Smooth muscle cell (in vitro differentiated cells): ENCODE data around the gene STMP1. TPM values are rescaled to one million over a fixed set of nuclear protein-coding genes. Genes with fewer than 3 reads are reported as not detected.
A peak's percentile ranks its signal among the peaks of the same experiment; 100 is the strongest.

Experiments
- DNase-seq: peaks from one replicate; lab custom pipeline; 2025; ENCODE audit not compliant: unreplicated experiment; lab: John Stamatoyannopoulos, UW
- H2AFZ ChIP-seq: fragments of 200-600 bp; sonication (generic); 2 replicates; pipeline ENCODE4 v1.6.0; 2016; ENCODE audit warnings: antibody characterized with exemption, low read depth, mild to moderate bottlenecking
- H3F3A ChIP-seq: fragments of 200-600 bp; sonication (generic); 2 replicates; pipeline ENCODE4 v1.6.0; 2017; ENCODE audit warnings: antibody characterized with exemption, low read depth
- H3K27ac ChIP-seq: fragments of 200-600 bp; sonication (generic); 2 replicates; pipeline ENCODE4 v1.5.1; 2016; ENCODE audit warnings: low read depth, mild to moderate bottlenecking
- H3K27me3 ChIP-seq: fragments of 200-600 bp; sonication (generic); 2 replicates; pipeline ENCODE4 v1.6.1; 2016; ENCODE audit warnings: low read depth, mild to moderate bottlenecking
- H3K36me3 ChIP-seq: fragments of 200-600 bp; sonication (generic); 2 replicates; pipeline ENCODE4 v1.5.1; 2016; ENCODE audit warnings: low read depth
- H3K4me1 ChIP-seq: fragments of 200-600 bp; sonication (generic); 2 replicates; pipeline ENCODE4 v1.5.1; 2016; ENCODE audit warnings: low read depth
- H3K4me2 ChIP-seq: fragments of 200-600 bp; sonication (generic); 2 replicates; pipeline ENCODE4 v1.6.0; 2016; ENCODE audit warnings: mild to moderate bottlenecking
- H3K4me3 ChIP-seq: fragments of 200-600 bp; sonication (generic); 2 replicates; pipeline ENCODE4 v1.5.1; 2016; ENCODE audit warnings: mild to moderate bottlenecking
- H3K79me2 ChIP-seq: fragments of 200-600 bp; sonication (generic); 2 replicates; pipeline ENCODE4 v1.6.0; 2016; ENCODE audit warnings: low read depth, mild to moderate bottlenecking
- H3K9ac ChIP-seq: fragments of 200-600 bp; sonication (generic); 2 replicates; pipeline ENCODE4 v1.6.0; 2016; ENCODE audit warnings: low read depth
- H3K9me3 ChIP-seq: fragments of 200-600 bp; sonication (generic); replicated peaks from 2 replicates; pipeline ENCODE4 v1.5.1; 2016; ENCODE audit warnings: low read depth
- H4K20me1 ChIP-seq: fragments of 200-600 bp; sonication (generic); 2 replicates; pipeline ENCODE4 v1.6.0; 2016; ENCODE audit warnings: low read depth
- CTCF ChIP-seq: fragments of 200-600 bp; sonication (generic); IDR thresholded peaks from 2 replicates; pipeline ENCODE4 v1.5.1; 2017; ENCODE audit warnings: borderline replicate concordance, mild to moderate bottlenecking, antibody characterized with exemption; ENCODE audit not compliant: insufficient read depth, poor library complexity, severe bottlenecking
- whole genome bisulfite sequencing: methylation state at CpG from one replicate; pipeline ENCODE4 v1.1.7; 2016; ENCODE audit warnings: low lambda C conversion rate; 5-methylcytosine and 5-hydroxymethylcytosine counted together
- polyA plus RNA-seq: library from polyadenylated mRNA; unstranded; fragments of >200 nt; fragmentation: Nextera tagmentation; extraction: Ambion mirVana; gene quantifications from 2 replicates; pipeline ENCODE4 v1.2.1, GENCODE V29; 2016
- total RNA-seq: library from RNA; depleted of rRNA; stranded (reverse); fragments of >200 nt; gene quantifications from 2 replicates; pipeline ENCODE4 v1.2.3, GENCODE V29; 2014

Gene STMP1
- total and polyA plus RNA-seq, 2 experiments from 2014 or later: 26.6 to 72.1 TPM

- DNase-seq: no peak
- no peaks in the 10 kb centered on the region for H4K20me1 ChIP-seq
- H3K9ac ChIP-seq: no peak overlapping the region
- H3K27ac ChIP-seq: peak overlapping the region; percentile 40
- H2AFZ ChIP-seq: no peak overlapping the region
- H3K4me1 ChIP-seq: peaks cover 6% of the 10 kb centered on the region
- H3K36me3 ChIP-seq: no peaks in the 10 kb centered on the region
- no peak overlapping the region for H3K4me3 ChIP-seq
- no peaks in the 10 kb centered on the region for H3K9me3 ChIP-seq
- TF ChIP-seq CTCF: no peak
- H3K79me2 ChIP-seq: no peaks in the 10 kb centered on the region
- H3K4me2 ChIP-seq: peak overlapping the region; percentile 19
- H3F3A ChIP-seq: peaks cover 12% of the 10 kb centered on the region
- WGBS: 81% methylated on average over 4 of the region's 4 CpGs
- H3K27me3 ChIP-seq: no peaks in the 10 kb centered on the region
These were observed 51.6 kb downstream of the STMP1 start for GRCh38 chr7:135713836-135714470.

DNA sequence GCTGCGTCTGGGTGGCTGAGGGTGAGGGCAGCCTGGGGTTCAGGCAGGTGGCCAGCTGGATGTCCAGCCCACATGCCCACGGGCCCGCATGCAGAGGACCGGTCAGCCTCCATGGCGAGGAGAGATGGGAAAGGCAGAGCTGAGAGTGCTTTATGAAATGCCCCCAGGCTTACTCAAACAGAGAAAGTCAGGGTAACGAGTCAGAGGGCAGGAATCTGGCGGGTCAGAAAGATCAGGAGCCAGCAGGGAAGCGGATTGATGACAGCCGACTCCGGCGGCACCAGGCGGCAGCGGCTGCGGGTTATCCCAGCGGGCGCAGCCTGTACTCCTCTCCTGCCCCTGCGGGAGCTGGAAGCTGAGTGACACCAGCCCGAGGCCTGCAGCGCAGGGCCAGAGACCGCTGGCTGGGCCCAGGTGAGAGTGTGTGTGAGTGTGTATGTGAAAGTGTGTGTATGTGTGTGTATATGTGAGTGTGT, 52.3 kb downstream of the STMP1 start:
- Histone ChIP-seq H3K4me2 (peak overlapping the region; percentile 46), H3K36me3 (no peaks in the 10 kb centered on the region), H3F3A (peaks cover 12% of the 10 kb centered on the region), H3K9me3 (no peaks in the 10 kb centered on the region), H3K27ac (peak overlapping the region; percentile 40), H3K27me3 (no peaks in the 10 kb centered on the region), H3K4me1 (peaks cover 12% of the 10 kb centered on the region), H3K9ac (no peak overlapping the region), H3K4me3 (no peak overlapping the region), H3K79me2 (no peaks in the 10 kb centered on the region), H4K20me1 (no peaks in the 10 kb centered on the region), H2AFZ (no peak overlapping the region)
- WGBS: 19% methylated on average over 20 of the region's 20 CpGs
- TF ChIP-seq CTCF: no peak
- DNase-seq: no peak

DNA sequence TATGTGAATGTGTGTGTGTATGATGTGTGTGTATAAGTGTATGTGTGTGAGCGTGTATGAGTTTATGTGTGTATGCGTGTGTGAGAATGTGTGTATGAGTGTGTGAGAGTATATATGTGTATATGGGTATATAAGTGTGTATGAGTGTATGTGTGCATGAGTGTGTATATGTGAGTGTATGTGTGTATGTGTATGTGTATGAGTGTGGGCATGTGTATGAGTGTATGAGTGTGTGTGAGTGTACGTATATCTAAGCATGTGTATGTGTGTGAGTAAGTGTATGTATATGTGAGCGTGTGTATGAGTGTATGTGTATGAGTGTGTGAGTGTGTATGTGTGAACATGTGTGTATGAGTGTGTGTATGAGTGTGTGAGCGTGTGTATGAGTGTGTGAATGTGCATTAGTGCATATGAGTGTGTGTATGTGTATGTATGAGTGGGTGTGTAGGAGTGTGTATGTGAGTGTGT, 52.8 kb downstream of the STMP1 start:
- H3K27ac ChIP-seq: peak overlapping the region; percentile 40
- H3K36me3 ChIP-seq: no peaks in the 10 kb centered on the region
- peak overlapping the region; percentile 46 for H3K4me2 ChIP-seq
- no peaks in the 10 kb centered on the region for H4K20me1 ChIP-seq
- H3K79me2 ChIP-seq: no peaks in the 10 kb centered on the region
- H3K27me3 ChIP-seq: no peaks in the 10 kb centered on the region
- no peak overlapping the region for H3K9ac ChIP-seq
- TF ChIP-seq CTCF: no peak
- no peak for DNase-seq
- H3F3A ChIP-seq: peaks cover 11% of the 10 kb centered on the region
- no peak overlapping the region for H3K4me3 ChIP-seq
- H2AFZ ChIP-seq: no peak overlapping the region
- H3K9me3 ChIP-seq: no peaks in the 10 kb centered on the region
- WGBS: 97% methylated on average over 5 of the region's 5 CpGs
- peaks cover 12% of the 10 kb centered on the region for H3K4me1 ChIP-seq

- Histone ChIP-seq H3K4me2 (no peak overlapping the region), H4K20me1 (no peaks in the 10 kb centered on the region)
These were observed 53.4 kb downstream of the STMP1 start for GRCh38 chr7:135715673-135716072.

More at GRCh38 chr7:135715673-135716072, 53.4 kb downstream of the STMP1 start:
- Histone ChIP-seq H2AFZ (no peak overlapping the region), H3K79me2 (no peaks in the 10 kb centered on the region), H3K27ac (no peak overlapping the region), H3K4me3 (no peak overlapping the region), H3K27me3 (no peaks in the 10 kb centered on the region), H3K9ac (no peak overlapping the region), H3F3A (peaks cover 6% of the 10 kb centered on the region), H3K4me1 (peaks cover 12% of the 10 kb centered on the region), H3K9me3 (no peaks in the 10 kb centered on the region), H3K36me3 (no peaks in the 10 kb centered on the region)
- no peak for TF ChIP-seq CTCF
- 61% methylated on average over 1 of the region's 1 CpG for WGBS
- DNase-seq: no peak
